VCaP (cell line): ENCODE data around the gene PLEKHA6.

Experiments
- H3K27ac ChIP-seq: fragments of 450-650 bp; 2 replicates; pipeline ENCODE4 v1.5.1; 2017
- TF ChIP-seq, protein P1 (sequence below): fragments of 450-650 bp; conservative IDR thresholded peaks from 2 replicates; pipeline ENCODE4 v1.5.1; 2017; ENCODE audit warnings: mild to moderate bottlenecking, moderate library complexity

The PLEKHA6 gene

DNA sequence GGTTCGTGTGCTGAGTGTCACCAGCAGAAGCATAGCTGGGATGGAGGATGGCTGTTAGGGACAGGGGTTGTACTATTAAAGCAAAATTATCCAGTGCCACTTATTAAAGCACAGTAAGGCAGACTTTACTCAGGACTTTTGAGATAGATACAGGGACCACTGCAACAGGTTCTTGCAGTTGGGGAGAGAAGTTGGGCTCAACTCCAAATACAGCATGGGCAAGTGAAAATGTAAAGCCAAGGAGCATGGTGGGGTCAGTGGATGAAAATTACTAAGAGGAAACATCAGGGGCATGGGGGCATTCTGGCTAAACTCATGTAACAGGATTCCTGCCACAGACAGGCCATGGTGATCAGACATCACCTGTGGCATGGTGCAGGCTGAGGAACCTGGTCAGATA is 178.6 kb downstream of the PLEKHA6 start:
- TF ChIP-seq, protein P1, sequence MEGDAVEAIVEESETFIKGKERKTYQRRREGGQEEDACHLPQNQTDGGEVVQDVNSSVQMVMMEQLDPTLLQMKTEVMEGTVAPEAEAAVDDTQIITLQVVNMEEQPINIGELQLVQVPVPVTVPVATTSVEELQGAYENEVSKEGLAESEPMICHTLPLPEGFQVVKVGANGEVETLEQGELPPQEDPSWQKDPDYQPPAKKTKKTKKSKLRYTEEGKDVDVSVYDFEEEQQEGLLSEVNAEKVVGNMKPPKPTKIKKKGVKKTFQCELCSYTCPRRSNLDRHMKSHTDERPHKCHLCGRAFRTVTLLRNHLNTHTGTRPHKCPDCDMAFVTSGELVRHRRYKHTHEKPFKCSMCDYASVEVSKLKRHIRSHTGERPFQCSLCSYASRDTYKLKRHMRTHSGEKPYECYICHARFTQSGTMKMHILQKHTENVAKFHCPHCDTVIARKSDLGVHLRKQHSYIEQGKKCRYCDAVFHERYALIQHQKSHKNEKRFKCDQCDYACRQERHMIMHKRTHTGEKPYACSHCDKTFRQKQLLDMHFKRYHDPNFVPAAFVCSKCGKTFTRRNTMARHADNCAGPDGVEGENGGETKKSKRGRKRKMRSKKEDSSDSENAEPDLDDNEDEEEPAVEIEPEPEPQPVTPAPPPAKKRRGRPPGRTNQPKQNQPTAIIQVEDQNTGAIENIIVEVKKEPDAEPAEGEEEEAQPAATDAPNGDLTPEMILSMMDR, result no peak

DNA sequence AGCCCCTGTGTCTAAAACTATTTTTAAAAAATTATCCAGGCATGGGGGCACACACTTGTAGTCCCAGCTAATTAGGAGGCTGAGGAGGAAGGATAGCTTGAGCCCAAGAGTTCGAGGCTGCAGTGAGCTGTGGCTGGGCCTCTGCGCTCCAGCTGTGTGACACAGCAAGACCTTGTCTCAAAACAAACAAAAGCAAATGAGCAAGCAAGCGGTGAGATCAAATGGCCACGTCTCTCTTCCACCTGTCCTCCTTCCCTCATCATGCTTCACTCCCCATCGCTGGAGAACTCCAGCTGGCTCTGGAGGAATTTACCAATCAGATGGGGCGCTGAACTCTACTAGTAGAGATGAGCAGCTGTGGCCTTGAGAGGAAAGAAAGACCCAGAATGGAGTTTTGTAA is 179.6 kb downstream of the PLEKHA6 start:
- TF ChIP-seq, protein P1, result no peak
- H3K27ac ChIP-seq, result no peak overlapping the region

More for the DNA sequence above, 178.6 kb downstream of the PLEKHA6 start:
- H3K27ac ChIP-seq, result no peak overlapping the region

DNA sequence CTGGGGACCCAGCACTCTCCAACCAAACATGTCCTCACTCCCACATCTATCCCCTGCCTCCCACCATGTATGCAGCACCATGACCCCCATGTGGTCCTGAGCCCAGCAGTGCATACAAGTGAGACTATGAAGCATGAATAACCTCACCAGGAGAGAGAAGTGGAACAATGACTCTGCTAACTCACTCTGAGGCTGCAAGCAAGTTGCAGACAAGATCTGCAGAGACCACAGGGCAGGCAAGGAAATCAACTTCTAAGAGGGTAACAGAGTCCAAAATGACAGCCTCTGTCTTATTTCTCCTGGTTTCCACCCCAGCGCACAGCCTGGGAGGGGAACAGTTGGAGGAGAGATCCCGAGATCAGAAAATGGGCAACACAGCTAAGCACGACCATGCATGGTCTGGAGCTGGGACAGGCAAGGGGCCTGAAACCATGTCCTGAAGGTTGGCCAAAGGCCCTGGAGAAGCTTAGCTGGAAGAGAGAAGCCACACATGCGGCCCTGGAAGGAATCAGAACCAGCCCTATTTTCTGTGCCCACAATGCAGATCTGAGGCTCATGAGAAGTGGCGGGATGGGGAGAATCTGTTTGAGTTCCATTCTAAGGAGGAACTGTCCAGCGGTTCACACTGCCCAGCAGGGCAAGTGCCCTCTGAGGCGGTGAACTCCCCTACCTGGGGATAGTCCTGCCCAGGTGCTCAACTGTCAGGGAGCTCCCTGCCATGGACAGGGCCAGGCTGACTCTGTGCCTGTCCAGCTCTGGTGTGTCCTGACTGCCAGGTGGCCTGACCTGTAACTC is 181.0 kb downstream of the PLEKHA6 start:
- no peak overlapping the region for H3K27ac ChIP-seq
- TF ChIP-seq, protein P1, result no peak

DNA sequence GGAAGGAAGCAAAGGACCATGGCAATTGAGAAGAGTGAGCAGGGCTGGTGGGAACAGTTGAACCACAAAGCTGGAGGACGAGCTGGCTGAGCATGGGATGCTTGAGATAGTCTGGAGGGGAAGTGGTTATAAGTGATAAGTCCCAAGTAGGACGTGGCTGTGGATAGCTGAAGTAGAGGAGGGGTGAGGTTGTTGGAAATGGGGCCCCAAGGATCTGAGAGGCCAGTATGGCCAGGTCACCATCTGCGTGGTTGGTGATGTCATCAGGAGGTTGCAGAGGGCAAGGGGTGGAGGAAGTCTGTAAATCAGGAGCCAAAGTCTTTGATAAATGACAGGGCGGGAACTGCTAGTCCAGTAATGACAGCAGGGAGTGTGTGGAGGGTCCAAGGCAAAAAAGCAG is 182.6 kb downstream of the PLEKHA6 start:
- no peak overlapping the region for H3K27ac ChIP-seq
- TF ChIP-seq, protein P1, result no peak

DNA sequence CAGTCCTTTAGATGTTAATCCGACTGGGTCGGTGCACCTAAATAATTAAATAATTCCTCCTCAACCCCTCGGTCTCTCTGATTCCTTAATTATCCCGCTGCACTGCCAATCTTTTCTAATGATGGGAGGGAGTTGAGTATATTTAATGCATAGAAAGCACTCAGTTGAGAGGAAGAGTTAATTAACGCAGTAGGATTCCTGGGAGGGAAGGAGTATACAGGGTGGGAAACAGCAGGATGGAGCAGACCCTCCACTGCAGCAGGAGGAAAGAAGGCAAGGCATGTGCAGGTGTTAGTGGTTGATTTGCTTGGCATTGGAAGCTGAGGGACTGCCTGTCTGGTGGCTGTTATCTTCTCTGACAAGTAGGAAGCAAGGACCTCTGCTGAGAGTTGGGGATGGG is 183.7 kb downstream of the PLEKHA6 start:
- no peak overlapping the region for H3K27ac ChIP-seq
- TF ChIP-seq, protein P1, result no peak

DNA sequence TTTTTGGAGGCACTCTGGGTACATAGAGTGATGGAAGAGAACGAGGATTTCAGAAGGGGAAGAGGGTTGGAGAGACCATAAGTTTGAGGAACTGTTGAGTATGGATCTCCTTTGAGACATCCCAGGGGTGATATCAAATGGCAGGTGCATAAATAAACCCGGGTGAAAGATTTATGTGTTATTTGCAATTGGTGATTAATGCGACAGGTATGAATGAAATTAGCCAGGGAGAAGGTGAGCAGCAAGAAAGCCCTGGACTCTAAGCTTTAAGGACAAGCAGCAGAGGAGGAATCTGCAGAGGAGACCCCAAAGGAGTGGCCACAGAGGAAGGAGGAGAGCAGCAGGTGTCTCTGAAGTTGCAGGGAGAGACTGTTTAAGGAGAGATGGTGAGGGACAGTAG is 184.8 kb downstream of the PLEKHA6 start:
- TF ChIP-seq, protein P1, result no peak
- H3K27ac ChIP-seq, result no peak overlapping the region

DNA sequence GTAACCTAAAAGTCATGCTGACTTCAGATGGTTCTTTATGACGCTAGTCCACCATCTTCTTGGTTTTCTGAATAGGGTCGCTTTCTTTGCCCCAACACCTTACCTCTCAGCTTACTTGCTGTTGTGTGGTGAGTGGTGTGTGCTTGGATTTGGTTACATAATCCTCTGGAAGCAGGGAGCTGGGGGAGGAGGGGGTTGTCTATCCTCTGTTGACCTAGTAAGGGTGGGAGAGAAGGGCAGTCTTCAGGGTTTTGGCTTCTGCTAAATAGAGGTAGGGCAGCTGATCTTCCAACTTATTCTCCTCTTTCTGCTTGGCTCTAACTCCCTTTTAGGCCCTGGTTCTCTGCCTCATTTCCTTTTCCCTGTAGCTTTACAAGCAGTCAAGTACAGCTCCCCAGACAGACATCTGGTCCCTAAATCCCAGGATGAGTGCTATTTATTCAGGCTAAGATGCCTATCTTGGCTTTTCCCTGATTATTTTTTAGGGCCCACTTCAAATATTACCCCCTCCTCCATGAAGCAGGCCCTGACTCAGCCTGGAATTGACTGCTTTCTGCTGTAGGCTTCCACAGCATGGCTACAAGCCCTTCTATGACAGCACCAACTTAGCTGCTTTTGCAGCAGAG is 187.2 kb downstream of the PLEKHA6 start:
- no peak overlapping the region for H3K27ac ChIP-seq
- TF ChIP-seq, protein P1, result no peak
